GM10266 (cell line): ENCODE data around the gene CHSY3.

ENCODE experiments used
- DNase-seq: peaks from one replicate; pipeline ENCODE4 v3.0.0; 2012; ENCODE audit errors: extremely low spot score
- TF ChIP-seq, protein P1 (sequence below): IDR thresholded peaks from 2 replicates; pipeline ENCODE4 v1.5.1; 2012; ENCODE audit warnings: mild to moderate bottlenecking, low read depth; ENCODE audit not compliant: control insufficient read depth, insufficient read depth; ENCODE audit errors: missing control alignments

The CHSY3 gene

DNA sequence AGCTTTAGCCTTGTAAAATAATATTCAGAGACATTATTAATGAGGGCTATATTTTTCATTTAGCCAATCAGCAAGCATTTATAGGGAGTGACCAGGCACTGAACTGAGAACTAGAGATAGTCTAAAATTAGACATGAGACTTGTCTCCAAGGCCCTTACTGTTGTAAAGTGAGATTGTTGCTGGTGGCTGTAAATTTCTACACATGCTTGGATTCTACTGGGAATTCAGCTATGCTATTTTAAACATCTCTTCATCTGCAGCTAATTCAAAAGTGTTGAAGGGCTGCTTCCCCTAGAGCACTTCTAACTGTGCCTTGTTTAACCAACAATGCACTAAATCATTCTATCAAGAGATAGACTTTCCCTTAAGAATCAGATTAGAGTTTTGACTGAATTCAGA is 67.4 kb downstream of the CHSY3 start:
- DNase-seq = no peak
- TF ChIP-seq, protein P1, sequence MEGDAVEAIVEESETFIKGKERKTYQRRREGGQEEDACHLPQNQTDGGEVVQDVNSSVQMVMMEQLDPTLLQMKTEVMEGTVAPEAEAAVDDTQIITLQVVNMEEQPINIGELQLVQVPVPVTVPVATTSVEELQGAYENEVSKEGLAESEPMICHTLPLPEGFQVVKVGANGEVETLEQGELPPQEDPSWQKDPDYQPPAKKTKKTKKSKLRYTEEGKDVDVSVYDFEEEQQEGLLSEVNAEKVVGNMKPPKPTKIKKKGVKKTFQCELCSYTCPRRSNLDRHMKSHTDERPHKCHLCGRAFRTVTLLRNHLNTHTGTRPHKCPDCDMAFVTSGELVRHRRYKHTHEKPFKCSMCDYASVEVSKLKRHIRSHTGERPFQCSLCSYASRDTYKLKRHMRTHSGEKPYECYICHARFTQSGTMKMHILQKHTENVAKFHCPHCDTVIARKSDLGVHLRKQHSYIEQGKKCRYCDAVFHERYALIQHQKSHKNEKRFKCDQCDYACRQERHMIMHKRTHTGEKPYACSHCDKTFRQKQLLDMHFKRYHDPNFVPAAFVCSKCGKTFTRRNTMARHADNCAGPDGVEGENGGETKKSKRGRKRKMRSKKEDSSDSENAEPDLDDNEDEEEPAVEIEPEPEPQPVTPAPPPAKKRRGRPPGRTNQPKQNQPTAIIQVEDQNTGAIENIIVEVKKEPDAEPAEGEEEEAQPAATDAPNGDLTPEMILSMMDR = no peak

GRCh38 chr5:129972465-129973141 is 68.3 kb downstream of the CHSY3 start:
- TF ChIP-seq, protein P1 = no peak
- no peak for DNase-seq

GRCh38 chr5:129973716-129974426 is 69.6 kb downstream of the CHSY3 start:
- DNase-seq = no peak
- TF ChIP-seq, protein P1 = no peak

GRCh38 chr5:129977810-129978209 is 73.5 kb downstream of the CHSY3 start:
- no peak for DNase-seq
- TF ChIP-seq, protein P1 = no peak

DNA sequence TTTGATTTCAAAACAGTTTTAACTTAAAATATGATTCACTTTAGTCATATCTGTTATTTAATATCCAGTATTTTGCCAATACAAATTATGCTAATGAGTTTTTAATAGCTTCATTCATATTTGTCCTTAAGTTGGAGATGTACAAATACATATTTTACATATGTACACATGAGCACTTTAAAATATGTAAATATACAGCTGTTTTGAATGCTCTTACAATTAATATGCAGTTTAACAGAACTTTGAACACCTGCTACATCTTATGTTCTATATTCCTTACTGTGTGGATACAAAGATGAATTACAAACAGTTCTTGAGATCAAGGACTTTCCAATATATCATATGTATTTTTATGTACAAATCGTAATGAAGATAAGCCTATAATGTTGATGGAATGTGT is 74.0 kb downstream of the CHSY3 start:
- TF ChIP-seq, protein P1 = no peak

GRCh38 chr5:129988453-129988852 is 84.2 kb downstream of the CHSY3 start:
- TF ChIP-seq, protein P1 = no peak
- no peak for DNase-seq

More for the DNA sequence above, 74.0 kb downstream of the CHSY3 start:
- DNase-seq = no peak

DNA sequence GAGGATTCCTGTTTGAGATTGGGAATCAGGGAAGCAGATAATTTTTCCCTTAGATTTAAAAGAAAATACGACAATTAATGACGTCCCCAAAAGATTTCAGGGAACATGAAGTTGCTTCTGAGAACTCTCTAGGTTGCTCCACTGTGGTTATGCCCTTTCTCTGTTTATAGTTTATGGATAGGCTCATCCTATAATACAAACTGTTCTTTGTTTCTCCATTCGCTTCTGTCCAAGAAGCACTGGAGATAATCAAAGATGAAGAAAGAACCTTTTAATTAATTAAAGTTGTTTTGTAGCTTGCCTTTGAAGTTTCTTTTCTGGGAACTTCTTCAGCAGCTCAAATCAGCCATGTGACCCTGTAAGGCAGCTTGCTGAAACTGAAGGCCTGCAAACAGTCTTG is 87.5 kb downstream of the CHSY3 start:
- DNase-seq = no peak
- TF ChIP-seq, protein P1 = no peak
